Common myeloid progenitor, CD34-positive (primary cell): ENCODE measurements around the gene ZBTB40.

Experiments used
- CTCF ChIA-PET: fragments of 350-600 bp; sonication (Branson Sonifier 250); formaldehyde crosslinking; loops from one replicate; lab custom pipeline; 2021; ENCODE audit warnings: antibody characterized with exemption; lab: Charles Lee
- POLR2A ChIA-PET: fragments of 350-600 bp; sonication (Branson Sonifier 250); formaldehyde crosslinking; loops from one replicate; lab custom pipeline; 2021; ENCODE audit warnings: antibody characterized with exemption; lab: Charles Lee
- DNase-seq, 3 donors: peaks; one replicate each; pipeline versions ENCODE4 v3.0.0 to v3.0.0-alpha.2; 2013
- H3K27ac ChIP-seq, 2 experiments: 1 replicate in 1 of 2; 2 replicates in 1 of 2; pipeline ENCODE4 v1.7.0; 2013; ENCODE audit warnings: inconsistent platforms in 2 of 2, low read length in 2 of 2, mild to moderate bottlenecking in 2 of 2, low read depth in 1 of 2, moderate library complexity in 1 of 2; ENCODE audit not compliant: severe bottlenecking in 2 of 2, insufficient read depth in 1 of 2, poor library complexity in 1 of 2
- H3K27me3 ChIP-seq, 5 experiments: replicated peaks in 2 of 5; 1 replicate in 3 of 5; 2 replicates in 2 of 5; pipeline versions ENCODE4 v1.6.1 to v1.7.0; 2013; ENCODE audit warnings: low read length in 4 of 5, mild to moderate bottlenecking in 2 of 5, moderate library complexity in 2 of 5, inconsistent platforms in 1 of 5; ENCODE audit not compliant: insufficient read depth in 5 of 5, control insufficient read depth in 4 of 5
- H3K36me3 ChIP-seq, 4 experiments: 1 replicate in 2 of 4; 2 replicates in 2 of 4; pipeline versions ENCODE4 v1.6.1 to v1.7.0; 2013; ENCODE audit warnings: low read length in 3 of 4, control low read depth in 1 of 4, mild to moderate bottlenecking in 1 of 4; ENCODE audit not compliant: control insufficient read depth in 4 of 4, insufficient read depth in 4 of 4
- H3K4me1 ChIP-seq, 4 experiments: 1 replicate in 3 of 4; 2 replicates in 1 of 4; pipeline versions ENCODE4 v1.6.1 to v1.7.1; 2013; ENCODE audit warnings: low read length in 3 of 4, mild to moderate bottlenecking in 3 of 4, control low read depth in 1 of 4, inconsistent platforms in 1 of 4, moderate library complexity in 1 of 4; ENCODE audit not compliant: control insufficient read depth in 4 of 4, insufficient read depth in 4 of 4; ENCODE audit errors: control extremely low read depth in 1 of 4
- H3K4me3 ChIP-seq, 7 experiments: 1 replicate in 4 of 7; 2 replicates in 3 of 7; pipeline versions ENCODE4 v1.5.1 to v1.7.0; 2013; ENCODE audit warnings: mild to moderate bottlenecking in 7 of 7, low read length in 6 of 7, moderate library complexity in 6 of 7, inconsistent platforms in 2 of 7, low read depth in 2 of 7, control low read depth in 1 of 7; ENCODE audit not compliant: insufficient read depth in 4 of 7, control insufficient read depth in 1 of 7; ENCODE audit errors: extremely low read depth in 1 of 7
- H3K9me3 ChIP-seq, 5 experiments: 1 replicate in 4 of 5; 2 replicates in 1 of 5; pipeline versions ENCODE4 v1.6.1 to v1.7.1; 2013; ENCODE audit warnings: low read length in 4 of 5, mild to moderate bottlenecking in 2 of 5, inconsistent platforms in 1 of 5, low read depth in 1 of 5, moderate library complexity in 1 of 5; ENCODE audit not compliant: control insufficient read depth in 4 of 5, insufficient read depth in 2 of 5; ENCODE audit errors: control extremely low read depth in 1 of 5
- WGBS: methylation state at CpG from one replicate; pipeline ENCODE4 v1.1.5; 2013; ENCODE audit not compliant: insufficient coverage; 5-methylcytosine and 5-hydroxymethylcytosine counted together

ZBTB40 gene

DNA sequence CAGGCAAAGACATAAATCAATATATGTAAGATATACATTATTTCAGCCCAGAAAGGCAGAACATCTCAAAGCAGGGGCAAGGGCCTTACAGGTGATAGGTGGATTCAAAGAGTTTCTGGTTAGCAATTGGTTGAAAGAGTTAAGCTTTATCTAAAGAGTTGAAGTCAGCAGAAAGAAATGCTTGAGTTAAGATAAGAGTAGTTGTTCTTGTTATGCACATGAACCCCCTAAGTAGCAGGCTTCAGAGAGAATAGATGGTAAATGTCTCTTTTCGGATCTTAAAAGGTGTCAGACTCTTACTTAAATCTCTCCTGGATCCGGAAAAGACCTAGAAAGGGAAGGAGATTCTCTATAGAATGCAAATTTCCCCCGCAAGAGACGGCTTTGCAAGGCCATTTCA lies 8.3 kb upstream of the ZBTB40 start:
- no peak overlapping the region for H3K27ac ChIP-seq
- no peaks in the 10 kb centered on the region for H3K36me3 ChIP-seq
- H3K9me3 ChIP-seq = peaks cover 6 to 19% (median 8%) of the 10 kb centered on the region in 5 experiments
- WGBS = 76% methylated on average over 3 of the region's 4 CpGs
- POLR2A ChIA-PET = no interaction called here
- CTCF ChIA-PET = no interaction called here
- H3K27me3 ChIP-seq = peaks cover 0 to 4% (median 0%) of the 10 kb centered on the region in 5 experiments
- H3K4me1 ChIP-seq = no peaks in the 10 kb centered on the region
- no peak for DNase-seq
- no peak overlapping the region for H3K4me3 ChIP-seq

- Histone ChIP-seq H3K27ac (no peak overlapping the region), H3K27me3 (peaks cover 0 to 4% (median 0%) of the 10 kb centered on the region in 5 experiments), H3K4me1 (no peaks in the 10 kb centered on the region), H3K9me3 (peaks cover 6 to 19% (median 8%) of the 10 kb centered on the region in 5 experiments), H3K36me3 (no peaks in the 10 kb centered on the region), H3K4me3 (no peak overlapping the region)
- CTCF ChIA-PET = no interaction called here
- POLR2A ChIA-PET = no interaction called here
- DNase-seq = no peak
- 92% methylated on average over 2 of the region's 2 CpGs for WGBS
These were observed 6.8 kb upstream of the ZBTB40 start for GRCh38 chr1:22444856-22445255.

DNA sequence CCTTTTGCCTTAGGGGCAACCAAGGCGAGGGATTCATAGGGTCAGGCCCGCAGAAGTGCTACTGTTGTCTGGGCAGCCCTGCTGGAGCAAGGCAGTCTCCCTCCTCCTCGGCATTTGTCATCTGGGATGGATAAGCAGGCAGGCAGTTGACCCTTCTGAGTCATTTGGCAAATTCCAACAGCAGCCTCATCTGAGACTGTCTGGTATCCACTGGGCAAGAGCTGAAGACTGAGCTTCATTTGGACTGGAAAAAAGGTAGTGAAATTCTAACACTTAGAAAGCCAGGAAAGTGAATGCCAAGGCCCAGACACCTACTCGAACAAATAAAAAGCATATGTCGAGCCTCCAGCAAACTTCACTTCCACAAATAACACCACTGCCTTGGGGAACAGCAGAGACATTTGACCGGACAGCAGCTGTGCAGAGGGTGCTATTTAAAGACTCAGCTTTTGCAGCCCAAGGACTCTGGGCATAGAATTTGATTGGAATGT lies 4.0 kb upstream of the ZBTB40 start:
- H3K4me1 ChIP-seq = peaks cover 0 to 5% (median 3%) of the 10 kb centered on the region in 4 experiments
- no peaks in the 10 kb centered on the region for H3K36me3 ChIP-seq
- POLR2A ChIA-PET = no interaction called here
- peaks cover 0 to 7% (median 0%) of the 10 kb centered on the region in 5 experiments for H3K9me3 ChIP-seq
- H3K27me3 ChIP-seq = peaks cover 0 to 4% (median 0%) of the 10 kb centered on the region in 5 experiments
- no peak overlapping the region for H3K4me3 ChIP-seq
- H3K27ac ChIP-seq = no peak overlapping the region
- WGBS = 96% methylated on average over 4 of the region's 6 CpGs
- CTCF ChIA-PET = no interaction called here
- DNase-seq = no peak

DNA sequence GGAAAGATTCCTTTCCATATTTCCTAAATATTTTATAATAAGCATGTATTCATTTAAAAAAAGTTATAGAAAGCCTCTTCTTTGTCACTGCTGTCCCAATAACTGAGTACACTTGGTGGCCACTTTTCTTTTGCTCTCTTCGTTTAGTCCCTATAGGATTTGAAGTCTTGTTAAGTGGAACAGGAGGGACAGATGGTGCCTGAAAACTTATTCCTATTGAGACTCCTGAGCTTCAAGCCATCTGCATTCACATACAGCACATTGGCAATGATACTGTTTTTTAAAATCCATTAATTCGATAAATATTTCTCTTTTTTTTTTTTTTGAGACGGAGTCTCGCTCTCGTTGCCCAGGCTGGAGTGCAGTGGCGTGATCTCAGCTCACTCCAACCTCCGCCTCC lies 2.0 kb upstream of the ZBTB40 start:
- Histone ChIP-seq H3K4me1 (peaks cover 5 to 11% (median 8%) of the 10 kb centered on the region in 4 experiments), H3K27me3 (peaks cover 0 to 3% (median 0%) of the 10 kb centered on the region in 5 experiments), H3K36me3 (no peaks in the 10 kb centered on the region), H3K9me3 (peaks cover 0 to 5% (median 0%) of the 10 kb centered on the region in 5 experiments), H3K4me3 (no peak overlapping the region), H3K27ac (no peak overlapping the region)
- POLR2A ChIA-PET = no interaction called here
- CTCF ChIA-PET = no interaction called here
- 100% methylated on average over 5 of the region's 7 CpGs for WGBS
- no peak for DNase-seq

- 94% methylated on average over 12 of the region's 12 CpGs for WGBS
- Histone ChIP-seq H3K4me1 (peaks cover 5 to 11% (median 8%) of the 10 kb centered on the region in 4 experiments), H3K27me3 (no peaks in the 10 kb centered on the region), H3K27ac (no peak overlapping the region), H3K9me3 (no peaks in the 10 kb centered on the region), H3K4me3 (no peak overlapping the region), H3K36me3 (no peaks in the 10 kb centered on the region)
- CTCF ChIA-PET = no interaction called here
- DNase-seq = no peak
- POLR2A ChIA-PET = no interaction called here
These were observed 1.2 kb upstream of the ZBTB40 start for GRCh38 chr1:22450351-22451021.

- WGBS = 0% methylated on average over 9 of the region's 12 CpGs
- H3K4me1 ChIP-seq = peaks cover 5 to 11% (median 8%) of the 10 kb centered on the region in 4 experiments
- peak overlapping the region; percentile 73 to 96 (median 88) for H3K4me3 ChIP-seq
- no peaks in the 10 kb centered on the region for H3K27me3 ChIP-seq
- no peaks in the 10 kb centered on the region for H3K9me3 ChIP-seq
- POLR2A ChIA-PET = interaction anchor here (0.6 to 1.2 kb wide), 3 partner anchors 32 to 1970 kb away, joined by 3 to 5 read pairs (median 4); no protein-coding TSS in a partner anchor
- peak overlapping the region; percentile 90 to 96 for H3K27ac ChIP-seq
- CTCF ChIA-PET = interaction anchor here (0.7 kb wide), 1 partner anchor 32 kb away, joined by 3 read pairs; no protein-coding TSS in a partner anchor
- DNase-seq = no peak
- peaks cover 0 to 2% (median 0%) of the 10 kb centered on the region in 4 experiments for H3K36me3 ChIP-seq
These were observed 868 bp downstream of the ZBTB40 start for GRCh38 chr1:22452481-22452957.

- H3K4me3 ChIP-seq = peak overlapping the region in 2 of 7 experiments; percentile 84 to 92
- ChIA-PET POLR2A (interaction anchor here (1.2 kb wide), 1 partner anchor 33 kb away, joined by 3 read pairs; no protein-coding TSS in a partner anchor), CTCF (no interaction called here)
- peak overlapping the region in 1 of 2 experiments; percentile 96 for H3K27ac ChIP-seq
- peaks cover 5 to 11% (median 8%) of the 10 kb centered on the region in 4 experiments for H3K4me1 ChIP-seq
- DNase-seq = no peak
- 100% methylated on average over 1 of the region's 2 CpGs for WGBS
- no peaks in the 10 kb centered on the region for H3K9me3 ChIP-seq
- no peaks in the 10 kb centered on the region for H3K27me3 ChIP-seq
- peaks cover 0 to 8% (median 0%) of the 10 kb centered on the region in 4 experiments for H3K36me3 ChIP-seq
These were observed 1.5 kb downstream of the ZBTB40 start for GRCh38 chr1:22453181-22453580.
